Measurements from ENCODE around the gene PRMT1.

The PRMT1 gene

GRCh38 chr19:49672131-49672919 is 4.7 kb upstream of the PRMT1 start:
- DNase-seq: peak; percentile 45 to 79

GRCh38 chr19:49676136-49676783 is 811 bp upstream of the PRMT1 start:
- DNase-seq: peak in 1 of 2 experiments; percentile 93

- DNase-seq: peak; percentile 100
These were observed 264 bp upstream of the PRMT1 start for GRCh38 chr19:49676784-49677230.

- peak; percentile 78 to 86 for DNase-seq
These were observed 1.0 kb downstream of the PRMT1 start for GRCh38 chr19:49677901-49678674.

GRCh38 chr19:49678985-49679770 is 2.1 kb downstream of the PRMT1 start:
- DNase-seq: no peak

- DNase-seq: no peak
These were observed 2.8 kb downstream of the PRMT1 start for GRCh38 chr19:49679771-49680413.

GRCh38 chr19:49680421-49681351 is 3.6 kb downstream of the PRMT1 start:
- DNase-seq: peak; percentile 82 to 94

- no peak for DNase-seq
These were observed 4.8 kb downstream of the PRMT1 start for GRCh38 chr19:49681830-49682229.

- no peak for DNase-seq
These were observed 5.2 kb downstream of the PRMT1 start for GRCh38 chr19:49682274-49682673.

- DNase-seq: no peak
These were observed 6.8 kb downstream of the PRMT1 start for GRCh38 chr19:49683814-49684250.

GRCh38 chr19:49684251-49684982 is 7.3 kb downstream of the PRMT1 start:
- no peak for DNase-seq

GRCh38 chr19:49684983-49685553 is 8.0 kb downstream of the PRMT1 start:
- no peak for DNase-seq

GRCh38 chr19:49685845-49686332 is 8.8 kb downstream of the PRMT1 start:
- DNase-seq: no peak

- DNase-seq: no peak
These were observed 9.5 kb downstream of the PRMT1 start for GRCh38 chr19:49686503-49687088.

GRCh38 chr19:49687150-49687549 is 10.1 kb downstream of the PRMT1 start:
- no peak for DNase-seq

GRCh38 chr19:49687566-49688316 is 10.7 kb downstream of the PRMT1 start:
- DNase-seq: no peak

- DNase-seq: no peak
These were observed 11.6 kb downstream of the PRMT1 start for GRCh38 chr19:49688531-49689132.
